CD4-positive, alpha-beta T cell treated with Interferon gamma for 1 hour (primary cell): ENCODE data around the gene RPP30.
"Not testable (repeated sequence)": the region's sequence is repeated elsewhere in the genome, so short reads cannot be mapped to it uniquely, and the experiment has no call there.

Experiments used
- DNase-seq: peaks from one replicate; pipeline ENCODE4 v3.0.0-alpha.2; 2020

RPP30 gene

GRCh38 chr10:90872648-90873020 is 860 bp downstream of the RPP30 start:
- no peak for DNase-seq

GRCh38 chr10:90879062-90879461 is 7.3 kb downstream of the RPP30 start:
- no peak for DNase-seq

- DNase-seq, result not testable (repeated sequence)
Observed at GRCh38 chr10:90880059-90880719, 8.4 kb downstream of the RPP30 start.

- no peak for DNase-seq
Observed at GRCh38 chr10:90884431-90884830, 12.7 kb downstream of the RPP30 start.

GRCh38 chr10:90885176-90885575 is 13.4 kb downstream of the RPP30 start:
- no peak for DNase-seq

- DNase-seq, result no peak
Observed at GRCh38 chr10:90887555-90887954, 15.8 kb downstream of the RPP30 start.

- DNase-seq, result no peak
Observed at GRCh38 chr10:90888387-90888786, 16.6 kb downstream of the RPP30 start.

- no peak for DNase-seq
Observed at GRCh38 chr10:90889636-90890035, 17.9 kb downstream of the RPP30 start.

- DNase-seq, result no peak
Observed at GRCh38 chr10:90890347-90890746, 18.6 kb downstream of the RPP30 start.

- no peak for DNase-seq
Observed at GRCh38 chr10:90893190-90893589, 21.4 kb downstream of the RPP30 start.

GRCh38 chr10:90896916-90897315 is 25.1 kb downstream of the RPP30 start:
- not testable (repeated sequence) for DNase-seq

GRCh38 chr10:90905925-90906324 is 34.2 kb downstream of the RPP30 start:
- DNase-seq, result no peak

GRCh38 chr10:90906596-90906995 is 34.8 kb downstream of the RPP30 start:
- no peak for DNase-seq

GRCh38 chr10:90911133-90912051 is 39.6 kb downstream of the RPP30 start:
- peak; percentile 24 for DNase-seq

GRCh38 chr10:90912174-90912573 is 40.4 kb downstream of the RPP30 start:
- no peak for DNase-seq

- DNase-seq, result no peak
Observed at GRCh38 chr10:90912854-90913479, 41.2 kb downstream of the RPP30 start.

- no peak for DNase-seq
Observed at GRCh38 chr10:90913774-90914420, 42.1 kb downstream of the RPP30 start.

- no peak for DNase-seq
Observed at GRCh38 chr10:90914992-90915765, 43.4 kb downstream of the RPP30 start.

GRCh38 chr10:90915766-90916075 is 43.9 kb downstream of the RPP30 start:
- DNase-seq, result no peak

GRCh38 chr10:90916392-90917237 is 44.8 kb downstream of the RPP30 start:
- DNase-seq, result no peak

GRCh38 chr10:90917238-90917967 is 45.6 kb downstream of the RPP30 start:
- DNase-seq, result no peak
